GM19328 (cell line): ENCODE measurements around the gene VSTM2L.

Source experiments
- ATAC-seq: cut with Tn5 transposase; IDR thresholded peaks from one replicate; pipeline ENCODE4 v1.9.1; 2021; ENCODE audit warnings: mild to moderate bottlenecking, moderate library complexity; ENCODE audit not compliant: unreplicated experiment

VSTM2L gene

GRCh38 chr20:37986873-37987601, 84.1 kb downstream of the VSTM2L start:
- ATAC-seq: no peak

- no peak for ATAC-seq
Observed at GRCh38 chr20:37987602-37988290, 84.8 kb downstream of the VSTM2L start.

GRCh38 chr20:37988306-37988954, 85.5 kb downstream of the VSTM2L start:
- no peak for ATAC-seq

GRCh38 chr20:37989601-37990295, 86.8 kb downstream of the VSTM2L start:
- no peak for ATAC-seq

GRCh38 chr20:37990571-37991151, 87.7 kb downstream of the VSTM2L start:
- ATAC-seq: peak; percentile 87

GRCh38 chr20:37991157-37991866, 88.4 kb downstream of the VSTM2L start:
- no peak for ATAC-seq

- ATAC-seq: no peak
Observed at GRCh38 chr20:37991908-37992307, 89.0 kb downstream of the VSTM2L start.

GRCh38 chr20:37992802-37993409, 90.0 kb downstream of the VSTM2L start:
- no peak for ATAC-seq

GRCh38 chr20:37994512-37994911, 91.6 kb downstream of the VSTM2L start:
- ATAC-seq: no peak
